GM12878 (cell line): Measurements from ENCODE around the gene ACSL3. TPM values are rescaled to one million over a fixed set of nuclear protein-coding genes. Genes with fewer than 3 reads are reported as not detected.
A peak's percentile ranks its signal among the peaks of the same experiment; 100 is the strongest.

Experiments
- CBFB ChIP-seq: IDR thresholded peaks from 2 replicates; pipeline ENCODE4 v1.6.1; 2016; ENCODE audit warnings: antibody characterized with exemption, low read depth
- CEBPB ChIP-seq, 2 experiments: fragments of 150-350 bp in 1 of 2; IDR thresholded peaks; 2 replicates each; pipeline ENCODE4 v1.6.1; 2012 to 2014; ENCODE audit warnings: low read depth in 2 of 2, low read length in 2 of 2, borderline replicate concordance in 1 of 2, inconsistent platforms in 1 of 2
- DPF2 ChIP-seq: fragments of 450-650 bp; IDR thresholded peaks from 2 replicates; pipeline ENCODE4 v1.6.1; 2017; ENCODE audit warnings: mild to moderate bottlenecking
- EGR1 ChIP-seq, 2 experiments: IDR thresholded peaks; 1 replicate in 1 of 2; 2 replicates in 1 of 2; pipeline ENCODE4 v1.6.1; 2011 to 2012; ENCODE audit warnings: low read depth in 2 of 2, low read length in 2 of 2, borderline replicate concordance in 1 of 2, mild to moderate bottlenecking in 1 of 2, moderate library complexity in 1 of 2
- HDAC6 ChIP-seq: fragments of 200-600 bp; sonication (generic); IDR thresholded peaks from one replicate; pipeline ENCODE4 v1.8.0; 2017; ENCODE audit warnings: antibody characterized with exemption; ENCODE audit not compliant: unreplicated experiment
- IKZF1 ChIP-seq: fragments of 450-650 bp; conservative IDR thresholded peaks from 2 replicates; pipeline ENCODE4 v1.6.1; 2017; ENCODE audit warnings: antibody characterized with exemption, mild to moderate bottlenecking
- MYB ChIP-seq: fragments of 150-350 bp; IDR thresholded peaks from 2 replicates; pipeline ENCODE4 v1.6.1; 2014; ENCODE audit warnings: mild to moderate bottlenecking, low read depth, low read length, borderline replicate concordance
- NFYA ChIP-seq: IDR thresholded peaks from 2 replicates; pipeline ENCODE4 v1.6.1; 2011; ENCODE audit warnings: low read depth, mild to moderate bottlenecking, low read length, improper control_type of control experiment, borderline replicate concordance
- PAX5 ChIP-seq: IDR thresholded peaks from 2 replicates; pipeline ENCODE4 v1.6.1; 2011; ENCODE audit warnings: low read depth, low read length, borderline replicate concordance
- POLR2A ChIP-seq: IDR thresholded peaks from 2 replicates; pipeline ENCODE4 v1.6.1; 2011; ENCODE audit warnings: low read depth, mild to moderate bottlenecking, low read length
- RFX5 ChIP-seq: IDR thresholded peaks from 2 replicates; pipeline ENCODE4 v1.6.1; 2011; ENCODE audit warnings: low read depth, low read length, improper control_type of control experiment
- RUNX3 ChIP-seq: IDR thresholded peaks from 2 replicates; pipeline ENCODE4 v1.6.1; 2012; ENCODE audit warnings: low read length, inconsistent platforms
- SP1 ChIP-seq: IDR thresholded peaks from one replicate; pipeline ENCODE4 v1.6.1; 2011; ENCODE audit warnings: low read depth, low read length
- SREBF1 ChIP-seq: IDR thresholded peaks from 2 replicates; pipeline ENCODE4 v1.6.1; 2012; ENCODE audit warnings: mild to moderate bottlenecking, low read length
- SUZ12 ChIP-seq: fragments of 200-600 bp; sonication (generic); IDR thresholded peaks from one replicate; pipeline ENCODE4 v1.6.1; 2018; ENCODE audit warnings: antibody characterized with exemption, mild to moderate bottlenecking; ENCODE audit not compliant: unreplicated experiment
- TCF12 ChIP-seq: IDR thresholded peaks from 2 replicates; pipeline ENCODE4 v1.6.1; 2011; ENCODE audit warnings: low read depth, mild to moderate bottlenecking, low read length
- USF2 ChIP-seq: IDR thresholded peaks from 2 replicates; pipeline ENCODE4 v1.6.1; 2011; ENCODE audit warnings: low read depth, low read length, improper control_type of control experiment, borderline replicate concordance
- ZNF217 ChIP-seq: fragments of 450-650 bp; IDR thresholded peaks from 2 replicates; pipeline ENCODE4 v1.6.1; 2017; ENCODE audit warnings: antibody characterized with exemption, mild to moderate bottlenecking
- ZNF24 ChIP-seq: fragments of 450-650 bp; IDR thresholded peaks from 2 replicates; pipeline ENCODE4 v1.6.1; 2017; ENCODE audit warnings: antibody characterized with exemption, mild to moderate bottlenecking
- ZSCAN29 ChIP-seq: fragments of 450-650 bp; IDR thresholded peaks from 2 replicates; pipeline ENCODE4 v1.6.1; 2017; ENCODE audit warnings: mild to moderate bottlenecking, moderate library complexity
- polyA plus RNA-seq, 11 experiments: library from polyadenylated mRNA; depleted of rRNA in 4 of 11; unstranded in 6 of 11; stranded (reverse) in 5 of 11; fragments of >200 nt; fragmentation: Nextera tagmentation in 4 of 11; fragmentation: Illumina TruSeq in 1 of 11; extraction: Ambion mirVana in 4 of 11; extraction: Trizol in 1 of 11; gene quantifications; 1 replicate in 1 of 11; 2 replicates in 10 of 11; pipeline versions ENCODE4 v1.2.1 to v1.2.3, GENCODE V29; 2011 to 2016; ENCODE audit warnings: inconsistent platforms in 2 of 11, missing spikeins in 2 of 11, low read depth in 1 of 11
- total RNA-seq, 4 experiments: library from RNA; depleted of rRNA in 3 of 4; stranded (reverse); fragments of >200 nt in 3 of 4; fragmentation: Illumina TruSeq in 1 of 4; extraction: Trizol in 1 of 4; gene quantifications; 2 replicates each; pipeline versions ENCODE4 v1.2.1 to v1.2.3, GENCODE V29; 2013 to 2021
- TF ChIP-seq, protein P1 (sequence below): fragments of 450-650 bp; conservative IDR thresholded peaks from 2 replicates; pipeline ENCODE4 v1.6.1; 2017; ENCODE audit warnings: mild to moderate bottlenecking, moderate library complexity
- TF ChIP-seq, protein P2 (sequence below): fragments of 450-650 bp; formaldehyde crosslinking; IDR thresholded peaks from 2 replicates; pipeline ENCODE4 v1.4.0; 2022; ENCODE audit warnings: mild to moderate bottlenecking, moderate library complexity
- TF ChIP-seq, protein P3 (sequence below): fragments of 450-650 bp; IDR thresholded peaks from 2 replicates; pipeline ENCODE4 v1.6.1; 2014; ENCODE audit warnings: mild to moderate bottlenecking

Gene ACSL3
- total and polyA plus RNA-seq, 10 of the 15 experiments (the other 5 are each of a cell fraction or from before 2014, with no cell fraction given): 15.6 to 83.9 (median 56.7) TPM

- TF ChIP-seq, protein P1, sequence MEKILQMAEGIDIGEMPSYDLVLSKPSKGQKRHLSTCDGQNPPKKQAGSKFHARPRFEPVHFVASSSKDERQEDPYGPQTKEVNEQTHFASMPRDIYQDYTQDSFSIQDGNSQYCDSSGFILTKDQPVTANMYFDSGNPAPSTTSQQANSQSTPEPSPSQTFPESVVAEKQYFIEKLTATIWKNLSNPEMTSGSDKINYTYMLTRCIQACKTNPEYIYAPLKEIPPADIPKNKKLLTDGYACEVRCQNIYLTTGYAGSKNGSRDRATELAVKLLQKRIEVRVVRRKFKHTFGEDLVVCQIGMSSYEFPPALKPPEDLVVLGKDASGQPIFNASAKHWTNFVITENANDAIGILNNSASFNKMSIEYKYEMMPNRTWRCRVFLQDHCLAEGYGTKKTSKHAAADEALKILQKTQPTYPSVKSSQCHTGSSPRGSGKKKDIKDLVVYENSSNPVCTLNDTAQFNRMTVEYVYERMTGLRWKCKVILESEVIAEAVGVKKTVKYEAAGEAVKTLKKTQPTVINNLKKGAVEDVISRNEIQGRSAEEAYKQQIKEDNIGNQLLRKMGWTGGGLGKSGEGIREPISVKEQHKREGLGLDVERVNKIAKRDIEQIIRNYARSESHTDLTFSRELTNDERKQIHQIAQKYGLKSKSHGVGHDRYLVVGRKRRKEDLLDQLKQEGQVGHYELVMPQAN: peak; percentile 86
- peak; percentile 52; the same call in 1 of the 2 replicates for TF ChIP-seq SREBF1
- no peak for TF ChIP-seq CEBPB (IDR thresholded peaks at IDR 0.05; ENCODE audit: borderline replicate concordance in 1 of 2, low read depth in 2 of 2, low read length in 2 of 2)
- TF ChIP-seq IKZF1: peak; percentile 91
- TF ChIP-seq RUNX3: peak; percentile 53
- TF ChIP-seq, protein P2, sequence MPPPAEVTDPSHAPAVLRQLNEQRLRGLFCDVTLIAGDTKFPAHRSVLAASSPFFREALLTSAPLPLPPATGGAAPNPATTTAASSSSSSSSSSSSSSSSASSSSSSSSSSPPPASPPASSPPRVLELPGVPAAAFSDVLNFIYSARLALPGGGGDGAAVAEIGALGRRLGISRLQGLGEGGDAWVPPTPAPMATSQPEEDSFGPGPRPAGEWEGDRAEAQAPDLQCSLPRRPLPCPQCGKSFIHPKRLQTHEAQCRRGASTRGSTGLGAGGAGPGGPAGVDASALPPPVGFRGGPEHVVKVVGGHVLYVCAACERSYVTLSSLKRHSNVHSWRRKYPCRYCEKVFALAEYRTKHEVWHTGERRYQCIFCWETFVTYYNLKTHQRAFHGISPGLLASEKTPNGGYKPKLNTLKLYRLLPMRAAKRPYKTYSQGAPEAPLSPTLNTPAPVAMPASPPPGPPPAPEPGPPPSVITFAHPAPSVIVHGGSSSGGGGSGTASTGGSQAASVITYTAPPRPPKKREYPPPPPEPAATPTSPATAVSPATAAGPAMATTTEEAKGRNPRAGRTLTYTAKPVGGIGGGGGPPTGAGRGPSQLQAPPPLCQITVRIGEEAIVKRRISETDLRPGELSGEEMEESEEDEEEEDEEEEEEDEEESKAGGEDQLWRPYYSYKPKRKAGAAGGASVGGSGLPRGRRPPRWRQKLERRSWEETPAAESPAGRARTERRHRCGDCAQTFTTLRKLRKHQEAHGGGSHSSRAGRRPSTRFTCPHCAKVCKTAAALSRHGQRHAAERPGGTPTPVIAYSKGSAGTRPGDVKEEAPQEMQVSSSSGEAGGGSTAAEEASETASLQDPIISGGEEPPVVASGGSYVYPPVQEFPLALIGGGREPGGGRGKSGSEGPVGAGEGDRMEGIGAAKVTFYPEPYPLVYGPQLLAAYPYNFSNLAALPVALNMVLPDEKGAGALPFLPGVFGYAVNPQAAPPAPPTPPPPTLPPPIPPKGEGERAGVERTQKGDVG (CRISPR knock-in tag): no peak
- peak; percentile 51 for TF ChIP-seq SP1
- peak; percentile 100 for TF ChIP-seq POLR2A
- peak; percentile 68 for TF ChIP-seq USF2
- TF ChIP-seq HDAC6: peak; percentile 51
- peak in 1 of 2 experiments; percentile 87; a peak in 2 of 3 replicates for TF ChIP-seq EGR1 (IDR thresholded peaks at IDR 0.05; ENCODE audit: borderline replicate concordance in 1 of 2, low read depth in 2 of 2, low read length in 2 of 2)
- TF ChIP-seq TCF12: peak; percentile 54; the same call in 1 of the 2 replicates
- TF ChIP-seq, protein P3, sequence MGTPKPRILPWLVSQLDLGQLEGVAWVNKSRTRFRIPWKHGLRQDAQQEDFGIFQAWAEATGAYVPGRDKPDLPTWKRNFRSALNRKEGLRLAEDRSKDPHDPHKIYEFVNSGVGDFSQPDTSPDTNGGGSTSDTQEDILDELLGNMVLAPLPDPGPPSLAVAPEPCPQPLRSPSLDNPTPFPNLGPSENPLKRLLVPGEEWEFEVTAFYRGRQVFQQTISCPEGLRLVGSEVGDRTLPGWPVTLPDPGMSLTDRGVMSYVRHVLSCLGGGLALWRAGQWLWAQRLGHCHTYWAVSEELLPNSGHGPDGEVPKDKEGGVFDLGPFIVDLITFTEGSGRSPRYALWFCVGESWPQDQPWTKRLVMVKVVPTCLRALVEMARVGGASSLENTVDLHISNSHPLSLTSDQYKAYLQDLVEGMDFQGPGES: 0 out of 2 replicates have a peak, but pooled peaks have one; percentile 15
- TF ChIP-seq CBFB: peak; percentile 53; the same call in 1 of the 2 replicates
- no peak for TF ChIP-seq NFYA
- TF ChIP-seq DPF2: peak; percentile 88
- TF ChIP-seq ZSCAN29: peak; percentile 99
- peak; percentile 74 for TF ChIP-seq RFX5
- TF ChIP-seq ZNF217: peak; percentile 75; the same call in 1 of the 2 replicates
- no peak for TF ChIP-seq MYB
- TF ChIP-seq ZNF24: 0 out of 2 replicates have a peak, but pooled peaks have one; percentile 16
- peak; percentile 57; the same call in 1 of the 2 replicates for TF ChIP-seq PAX5
- no peak for TF ChIP-seq SUZ12
Measured at GRCh38 chr2:222860740-222861410, at the start of gene ACSL3 (continued).
